ENCODE measurements around the gene BICD1.
A peak's percentile ranks its signal among the peaks of the same experiment; 100 is the strongest.

The BICD1 gene

DNA sequence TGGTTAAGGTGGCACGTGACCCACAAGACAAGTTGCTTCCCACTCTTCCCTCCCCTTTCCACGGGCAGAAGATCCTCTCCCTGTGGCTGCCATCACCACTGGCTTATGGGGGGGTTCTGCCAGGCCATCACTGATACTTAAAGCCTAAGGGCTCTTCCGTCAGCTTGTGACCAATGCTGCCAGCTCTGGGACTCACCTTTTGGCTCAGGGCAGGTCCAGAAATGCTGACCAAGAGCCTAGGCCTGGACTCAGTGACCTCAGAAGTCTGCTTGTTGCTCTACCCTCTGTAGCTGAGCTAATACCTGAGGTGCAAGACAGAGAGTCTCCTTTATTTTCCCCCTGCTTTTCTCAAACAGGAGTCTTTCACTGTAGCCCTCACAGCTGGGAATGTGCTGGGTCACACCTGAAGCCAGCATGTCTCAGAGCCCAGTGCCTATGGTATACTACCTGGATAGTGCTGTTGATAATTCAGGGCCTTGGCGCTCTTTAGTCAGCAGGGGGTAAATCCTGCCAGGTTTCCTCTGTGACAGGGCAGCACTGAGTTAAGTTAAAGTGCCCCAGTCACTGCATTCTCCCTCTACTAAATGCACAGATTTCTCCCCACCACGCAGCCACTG, 312.4 kb downstream of the BICD1 start:
- Mint-ChIP-seq H3K27ac (no peak overlapping the region), H3K9me3 (no peaks in the 10 kb centered on the region), H3K4me3 (no peak overlapping the region), H3K27me3 (no peaks in the 10 kb centered on the region), H3K4me1 (no peaks in the 10 kb centered on the region)
- ATAC-seq = no peak
- DNase-seq = no peak

DNA sequence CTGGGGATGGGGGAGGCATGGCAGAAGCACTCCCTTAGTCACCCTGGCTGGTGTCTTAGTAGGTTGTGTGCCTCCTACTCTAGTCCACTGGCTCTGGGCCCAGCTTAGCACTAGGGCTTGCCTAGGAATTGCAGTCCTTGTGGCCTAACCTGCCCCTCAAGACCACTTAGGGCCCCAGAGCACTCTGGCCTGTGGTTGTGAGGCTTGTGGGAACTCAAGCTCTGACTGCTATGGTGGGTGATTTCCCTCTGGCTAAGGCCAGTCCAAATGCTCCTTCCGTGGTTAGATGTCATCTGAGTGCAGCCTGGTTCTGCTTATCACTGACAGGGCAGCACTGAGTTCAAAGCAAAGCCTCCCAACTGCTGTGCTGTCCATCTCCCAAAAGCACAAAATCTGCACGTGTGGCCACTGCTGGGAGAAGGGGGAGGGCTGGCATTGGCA, 312.9 kb downstream of the BICD1 start:
- H3K27ac Mint-ChIP-seq = no peak overlapping the region
- H3K4me1 Mint-ChIP-seq = no peaks in the 10 kb centered on the region
- H3K27me3 Mint-ChIP-seq = no peaks in the 10 kb centered on the region
- DNase-seq (no peak), ATAC-seq (peak; percentile 31)
- H3K9me3 Mint-ChIP-seq = no peaks in the 10 kb centered on the region
- H3K4me3 Mint-ChIP-seq = no peak overlapping the region

DNA sequence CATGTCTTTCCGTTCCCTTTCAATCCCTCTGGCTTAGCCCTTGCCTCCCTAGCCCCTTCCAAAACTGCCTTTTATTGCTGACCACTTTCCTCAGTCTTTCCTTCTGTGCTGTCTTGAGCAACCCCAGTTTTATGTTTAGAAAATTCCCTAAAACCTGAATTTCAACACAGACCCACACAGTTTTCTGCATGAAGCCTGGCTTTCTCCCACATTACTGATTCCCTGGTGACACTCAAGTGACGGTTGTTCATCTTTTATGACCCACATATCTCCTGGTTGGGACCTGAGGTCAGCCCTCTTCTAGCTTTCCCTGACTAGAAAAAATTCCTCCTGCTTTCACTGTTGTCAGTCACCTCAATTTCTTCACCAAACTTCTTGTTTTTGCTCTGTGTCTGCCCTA, 313.7 kb downstream of the BICD1 start:
- DNase-seq = no peak
- H3K4me1 Mint-ChIP-seq = no peaks in the 10 kb centered on the region
- H3K27me3 Mint-ChIP-seq = peaks cover 2% of the 10 kb centered on the region
- H3K27ac Mint-ChIP-seq = no peak overlapping the region
- ATAC-seq = no peak
- H3K9me3 Mint-ChIP-seq = no peaks in the 10 kb centered on the region
- H3K4me3 Mint-ChIP-seq = no peak overlapping the region

DNA sequence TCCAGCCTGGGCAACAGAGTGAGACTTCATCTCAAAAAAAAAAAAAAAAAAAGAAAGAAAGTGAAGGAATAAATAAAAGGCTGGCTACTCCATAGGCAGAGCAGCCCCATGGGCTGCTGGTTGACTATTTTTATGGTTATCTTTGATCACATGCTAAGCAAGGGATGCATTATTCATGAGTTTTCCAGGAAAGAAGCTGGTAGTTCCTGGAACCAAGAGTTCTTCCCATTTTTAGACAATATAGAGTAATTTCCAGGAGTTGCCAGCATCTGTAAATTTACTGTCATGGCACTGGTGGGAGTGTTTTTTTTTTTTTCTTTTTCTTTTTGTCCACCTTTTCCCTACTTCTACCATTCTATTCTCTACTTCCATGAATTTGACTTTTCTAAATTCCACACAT, 316.9 kb downstream of the BICD1 start:
- DNase-seq = no peak
- peaks cover 10 to 28% of the 10 kb centered on the region in 2 donors for H3K9me3 Mint-ChIP-seq
- H3K27me3 Mint-ChIP-seq = peaks cover 16% of the 10 kb centered on the region
- no peak for ATAC-seq
- no peak overlapping the region for H3K4me3 Mint-ChIP-seq
- no peaks in the 10 kb centered on the region for H3K4me1 Mint-ChIP-seq
- H3K27ac Mint-ChIP-seq = no peak overlapping the region

DNA sequence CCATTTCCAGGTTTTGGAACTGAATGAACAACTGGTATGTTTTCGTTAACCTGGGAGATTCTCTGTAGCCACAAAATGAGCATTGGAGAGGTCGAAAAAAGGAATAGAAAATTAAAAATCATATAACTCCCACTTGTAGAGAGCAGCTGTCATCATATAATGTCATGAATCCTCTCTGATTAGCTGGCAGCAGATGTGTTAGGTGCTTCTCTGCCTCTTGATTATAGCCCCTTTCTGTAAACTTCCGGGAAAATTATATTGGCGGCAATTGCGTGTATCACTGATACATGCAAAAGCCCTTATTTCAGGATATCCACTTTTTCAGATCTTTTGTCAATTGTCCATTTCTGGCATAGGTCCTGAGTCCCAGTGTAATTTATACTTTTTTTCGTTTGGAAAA, 324.4 kb downstream of the BICD1 start:
- ATAC-seq = no peak
- H3K4me1 Mint-ChIP-seq = no peaks in the 10 kb centered on the region
- no peak overlapping the region for H3K27ac Mint-ChIP-seq
- no peak for DNase-seq
- no peak overlapping the region for H3K4me3 Mint-ChIP-seq
- peaks cover 8% of the 10 kb centered on the region for H3K27me3 Mint-ChIP-seq
- H3K9me3 Mint-ChIP-seq = peaks cover 13 to 31% of the 10 kb centered on the region in 2 donors

Data from stimulated activated naive CD8-positive, alpha-beta T cell treated with anti-CD3 and anti-CD28 coated beads, Interleukin-15, amount 100 ng/mL, for 72 hours (primary cell).